Osteoblast (primary cell): ENCODE measurements around the gene PTPRR. TPM values are rescaled to one million over a fixed set of nuclear protein-coding genes. Genes with fewer than 3 reads are reported as not detected.

ENCODE experiments used
- DNase-seq: peaks from one replicate; pipeline ENCODE4 v3.0.0; 2011; ENCODE audit warnings: low spot score, mixed read lengths; ENCODE audit not compliant: insufficient read length; ENCODE audit errors: missing footprints
- H2AFZ ChIP-seq: 2 replicates; pipeline ENCODE4 v1.6.0; 2011; ENCODE audit warnings: mild to moderate bottlenecking, low read length
- H3K27ac ChIP-seq: 2 replicates; pipeline ENCODE4 v1.5.1; 2011; ENCODE audit warnings: mild to moderate bottlenecking, low read depth, low read length, moderate library complexity
- H3K27me3 ChIP-seq: 2 replicates; pipeline ENCODE4 v1.6.0; 2012; ENCODE audit warnings: mild to moderate bottlenecking, control low read depth, inconsistent platforms, low read length, moderate library complexity; ENCODE audit not compliant: insufficient read depth
- H3K36me3 ChIP-seq: 2 replicates; pipeline ENCODE4 v1.5.1; 2011; ENCODE audit warnings: mild to moderate bottlenecking, low read length, control low read depth, moderate library complexity; ENCODE audit not compliant: insufficient read depth
- H3K4me1 ChIP-seq: 2 replicates; pipeline ENCODE4 v1.5.1; 2011; ENCODE audit warnings: mild to moderate bottlenecking, low read length, control low read depth, moderate library complexity; ENCODE audit not compliant: insufficient read depth
- H3K4me2 ChIP-seq: 2 replicates; pipeline ENCODE4 v1.6.0; 2011; ENCODE audit warnings: mild to moderate bottlenecking, low read length; ENCODE audit not compliant: insufficient read depth
- H3K4me3 ChIP-seq: fragments of 200-600 bp; sonication (generic); 3 replicates; pipeline ENCODE4 v1.5.1; 2012; ENCODE audit warnings: mild to moderate bottlenecking, low read length, inconsistent platforms; ENCODE audit not compliant: insufficient read depth
- H3K79me2 ChIP-seq: 2 replicates; pipeline ENCODE4 v1.6.0; 2012; ENCODE audit warnings: mild to moderate bottlenecking, low read length, control low read depth, inconsistent platforms; ENCODE audit not compliant: insufficient read depth
- H3K9me3 ChIP-seq: 2 replicates; pipeline ENCODE4 v1.5.1; 2011; ENCODE audit warnings: low read depth, low read length, control low read depth
- H4K20me1 ChIP-seq: 2 replicates; pipeline ENCODE4 v1.6.0; 2012; ENCODE audit warnings: mild to moderate bottlenecking, low read length, control low read depth; ENCODE audit not compliant: insufficient read depth
- total RNA-seq: library from RNA; depleted of rRNA; stranded (reverse); fragments of >200 nt; gene quantifications from 2 replicates; pipeline ENCODE4 v1.2.3, GENCODE V29; 2012
- TF ChIP-seq, protein P1 (sequence below): IDR thresholded peaks from 2 replicates; pipeline ENCODE4 v1.5.1; 2011; ENCODE audit warnings: mild to moderate bottlenecking, low read depth, low read length, moderate library complexity; ENCODE audit errors: extremely low read depth

Gene PTPRR
- total RNA-seq, 1 donor: not detected

DNA sequence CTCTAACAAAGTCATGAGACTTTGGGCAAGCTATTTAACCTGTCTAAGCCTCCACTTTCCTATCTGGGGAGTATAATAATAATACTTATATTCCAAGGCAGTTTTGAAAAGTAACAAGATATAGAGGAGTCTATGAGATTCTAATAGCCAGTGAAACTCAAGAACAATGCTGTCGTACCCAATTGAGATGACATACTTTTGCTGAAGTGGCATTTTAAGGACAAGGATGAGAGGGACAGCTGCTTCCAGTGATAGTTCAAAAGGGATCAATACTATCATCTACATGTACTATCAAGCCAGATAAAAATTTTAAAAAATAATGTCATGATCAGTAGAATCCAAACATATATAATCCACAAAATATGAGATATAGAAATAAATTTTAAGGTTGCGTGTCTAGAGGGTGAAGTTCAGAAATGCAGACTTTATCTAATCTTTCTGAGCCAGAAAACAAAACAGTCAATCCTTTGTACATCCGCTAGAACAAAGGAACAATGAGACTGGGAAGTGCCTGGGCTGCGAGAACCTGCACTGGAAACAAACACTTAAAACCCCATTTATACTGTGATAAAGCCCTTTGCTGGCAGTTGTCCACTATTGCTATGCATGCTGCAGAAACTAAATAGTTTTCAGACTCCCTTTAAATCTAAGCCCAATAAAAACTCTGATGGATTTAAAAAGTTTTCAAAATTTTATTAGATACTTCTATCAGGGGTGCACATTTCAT is 321.9 kb downstream of the PTPRR start:
- TF ChIP-seq, protein P1, sequence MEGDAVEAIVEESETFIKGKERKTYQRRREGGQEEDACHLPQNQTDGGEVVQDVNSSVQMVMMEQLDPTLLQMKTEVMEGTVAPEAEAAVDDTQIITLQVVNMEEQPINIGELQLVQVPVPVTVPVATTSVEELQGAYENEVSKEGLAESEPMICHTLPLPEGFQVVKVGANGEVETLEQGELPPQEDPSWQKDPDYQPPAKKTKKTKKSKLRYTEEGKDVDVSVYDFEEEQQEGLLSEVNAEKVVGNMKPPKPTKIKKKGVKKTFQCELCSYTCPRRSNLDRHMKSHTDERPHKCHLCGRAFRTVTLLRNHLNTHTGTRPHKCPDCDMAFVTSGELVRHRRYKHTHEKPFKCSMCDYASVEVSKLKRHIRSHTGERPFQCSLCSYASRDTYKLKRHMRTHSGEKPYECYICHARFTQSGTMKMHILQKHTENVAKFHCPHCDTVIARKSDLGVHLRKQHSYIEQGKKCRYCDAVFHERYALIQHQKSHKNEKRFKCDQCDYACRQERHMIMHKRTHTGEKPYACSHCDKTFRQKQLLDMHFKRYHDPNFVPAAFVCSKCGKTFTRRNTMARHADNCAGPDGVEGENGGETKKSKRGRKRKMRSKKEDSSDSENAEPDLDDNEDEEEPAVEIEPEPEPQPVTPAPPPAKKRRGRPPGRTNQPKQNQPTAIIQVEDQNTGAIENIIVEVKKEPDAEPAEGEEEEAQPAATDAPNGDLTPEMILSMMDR: no peak
- DNase-seq: no peak

DNA sequence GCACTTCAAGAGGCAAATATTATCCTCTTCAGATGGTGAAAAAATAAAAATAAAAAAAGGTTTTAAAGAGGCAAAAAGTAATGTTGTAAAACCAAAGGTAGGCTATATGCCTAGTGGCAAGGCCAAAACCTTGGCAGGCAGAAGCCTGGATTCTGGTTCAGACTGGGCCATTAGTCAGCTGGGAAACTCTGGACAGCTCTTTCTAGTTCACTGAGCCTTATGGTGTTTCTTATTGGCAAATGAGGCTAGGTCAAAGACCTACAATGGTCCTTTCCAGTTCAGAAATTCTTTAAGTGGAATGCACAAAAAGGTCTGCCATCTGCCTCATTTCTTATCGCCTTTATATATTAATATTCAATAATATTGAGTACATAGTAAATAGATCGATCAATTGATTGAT is 327.9 kb downstream of the PTPRR start:
- H3K79me2 ChIP-seq: no peaks in the 10 kb centered on the region
- no peak overlapping the region for H2AFZ ChIP-seq
- H3K36me3 ChIP-seq: no peaks in the 10 kb centered on the region
- H3K27ac ChIP-seq: no peak overlapping the region
- no peaks in the 10 kb centered on the region for H3K27me3 ChIP-seq
- no peak overlapping the region for H3K4me3 ChIP-seq
- TF ChIP-seq, protein P1: no peak
- no peaks in the 10 kb centered on the region for H4K20me1 ChIP-seq
- no peaks in the 10 kb centered on the region for H3K4me1 ChIP-seq
- no peak for DNase-seq
- no peak overlapping the region for H3K4me2 ChIP-seq
- no peaks in the 10 kb centered on the region for H3K9me3 ChIP-seq

More for the DNA sequence above, 321.9 kb downstream of the PTPRR start:
- Histone ChIP-seq H3K27ac (no peak overlapping the region), H2AFZ (no peak overlapping the region), H3K27me3 (no peaks in the 10 kb centered on the region), H3K9me3 (no peaks in the 10 kb centered on the region), H4K20me1 (no peaks in the 10 kb centered on the region), H3K4me2 (no peak overlapping the region), H3K4me1 (no peaks in the 10 kb centered on the region), H3K4me3 (no peak overlapping the region), H3K79me2 (no peaks in the 10 kb centered on the region), H3K36me3 (no peaks in the 10 kb centered on the region)

DNA sequence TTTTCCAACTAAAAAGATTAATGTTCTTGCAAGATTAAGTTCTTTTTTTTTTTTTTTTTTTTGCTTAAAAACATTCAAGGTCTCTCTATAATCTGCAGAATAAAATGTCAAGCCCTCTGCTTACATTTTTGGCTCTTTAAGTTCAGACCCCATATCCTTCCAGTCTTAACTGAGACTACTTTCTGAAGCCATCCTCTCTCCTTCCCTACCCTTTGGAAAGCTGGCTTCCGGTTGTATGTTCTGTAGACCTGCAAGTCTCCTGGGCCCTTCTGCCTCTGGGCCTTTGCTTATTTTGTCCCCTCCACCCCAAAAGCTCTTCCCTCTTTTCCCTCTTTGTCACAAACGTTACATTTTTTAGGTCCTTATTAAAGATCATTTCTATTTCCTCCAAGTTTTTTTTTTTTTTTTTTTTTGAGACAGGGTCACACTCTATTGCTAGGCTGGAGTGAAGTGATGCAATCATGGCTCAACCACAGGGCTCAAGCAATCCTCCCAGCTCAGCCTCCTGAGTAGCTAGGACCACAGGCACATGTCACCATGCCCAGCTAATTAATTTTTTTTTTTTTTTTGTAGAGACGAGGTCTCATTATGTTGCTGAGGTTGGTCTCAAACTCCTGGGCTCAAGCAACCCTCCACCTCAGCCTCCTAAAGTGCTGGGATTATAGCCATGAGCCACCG is 329.9 kb downstream of the PTPRR start:
- Histone ChIP-seq H3K9me3 (no peaks in the 10 kb centered on the region), H3K4me2 (no peak overlapping the region), H3K27ac (no peak overlapping the region), H3K79me2 (no peaks in the 10 kb centered on the region), H4K20me1 (no peaks in the 10 kb centered on the region), H2AFZ (no peak overlapping the region), H3K4me1 (no peaks in the 10 kb centered on the region), H3K4me3 (no peak overlapping the region), H3K27me3 (no peaks in the 10 kb centered on the region), H3K36me3 (no peaks in the 10 kb centered on the region)
- DNase-seq: no peak
- TF ChIP-seq, protein P1: no peak

DNA sequence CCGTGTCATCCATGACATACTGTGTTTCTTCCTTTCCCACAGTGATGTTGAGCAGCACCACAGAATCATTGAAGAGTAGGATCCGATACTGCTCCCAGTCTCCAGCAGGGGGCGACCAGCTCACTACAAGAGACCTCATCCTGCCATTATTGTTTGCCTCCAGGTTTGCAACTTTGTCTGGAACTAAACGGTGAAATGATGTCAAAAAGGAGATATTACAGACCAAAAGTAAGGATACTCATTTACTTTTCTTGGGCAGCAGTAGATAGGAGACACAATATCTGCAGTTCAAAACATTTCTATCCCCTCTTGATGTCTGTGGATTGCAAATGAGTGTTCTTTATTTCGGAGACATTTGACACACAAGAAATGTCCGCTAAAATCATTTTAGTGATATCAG is 330.5 kb downstream of the PTPRR start:
- DNase-seq: peak; percentile 63
- no peak overlapping the region for H3K4me2 ChIP-seq
- H3K79me2 ChIP-seq: no peaks in the 10 kb centered on the region
- no peaks in the 10 kb centered on the region for H3K4me1 ChIP-seq
- no peak overlapping the region for H2AFZ ChIP-seq
- H3K9me3 ChIP-seq: no peaks in the 10 kb centered on the region
- H3K4me3 ChIP-seq: no peak overlapping the region
- no peaks in the 10 kb centered on the region for H3K27me3 ChIP-seq
- no peaks in the 10 kb centered on the region for H3K36me3 ChIP-seq
- TF ChIP-seq, protein P1: peak; percentile 94
- no peaks in the 10 kb centered on the region for H4K20me1 ChIP-seq
- no peak overlapping the region for H3K27ac ChIP-seq
